ENCODE measurements around the gene SLC12A8. TPM values are rescaled to one million over a fixed set of nuclear protein-coding genes. Genes with fewer than 3 reads are reported as not detected.

SLC12A8 gene
- total RNA-seq, 2 experiments from 2014 or later, result 0.36 to 0.38 TPM

DNA sequence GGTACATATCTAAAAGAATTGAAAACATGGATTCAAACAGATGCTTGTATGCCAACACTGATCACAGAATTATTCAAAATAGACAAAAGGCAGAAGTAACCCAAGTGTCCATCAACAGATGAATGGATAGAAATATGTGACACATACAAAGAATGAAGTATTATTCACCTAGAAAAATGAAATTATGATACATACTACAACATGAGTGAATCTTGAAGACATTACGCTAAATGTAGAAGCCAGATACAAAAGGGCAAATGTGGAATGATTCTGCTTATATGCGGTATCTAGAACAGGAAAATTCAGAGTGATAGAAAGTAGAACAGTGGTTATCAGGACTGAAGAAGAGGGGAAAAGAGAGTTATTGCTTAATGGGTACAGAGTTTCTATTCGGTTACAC lies 26.2 kb upstream of the SLC12A8 start:
- Histone ChIP-seq H3K36me3 (ENCODE audit: insufficient read depth, low read length) (peaks cover 11% of the 10 kb centered on the region), H3K27ac (ENCODE audit: low read depth in 1 of 2, low read length in 2 of 2) (no peak overlapping the region), H3K9me3 (ENCODE audit: control insufficient read depth in 1 of 2, insufficient read depth in 1 of 2, low read length in 2 of 2) (peaks cover 0 to 3% of the 10 kb centered on the region in 2 experiments), H3K27me3 (ENCODE audit: control insufficient read depth in 1 of 2, insufficient read depth in 2 of 2, low read length in 2 of 2) (no peaks in the 10 kb centered on the region), H3K4me3 (ENCODE audit: low read length) (no peak overlapping the region), H3K4me1 (ENCODE audit: insufficient read depth, low read length) (no peaks in the 10 kb centered on the region)
- TF ChIP-seq, protein P1, sequence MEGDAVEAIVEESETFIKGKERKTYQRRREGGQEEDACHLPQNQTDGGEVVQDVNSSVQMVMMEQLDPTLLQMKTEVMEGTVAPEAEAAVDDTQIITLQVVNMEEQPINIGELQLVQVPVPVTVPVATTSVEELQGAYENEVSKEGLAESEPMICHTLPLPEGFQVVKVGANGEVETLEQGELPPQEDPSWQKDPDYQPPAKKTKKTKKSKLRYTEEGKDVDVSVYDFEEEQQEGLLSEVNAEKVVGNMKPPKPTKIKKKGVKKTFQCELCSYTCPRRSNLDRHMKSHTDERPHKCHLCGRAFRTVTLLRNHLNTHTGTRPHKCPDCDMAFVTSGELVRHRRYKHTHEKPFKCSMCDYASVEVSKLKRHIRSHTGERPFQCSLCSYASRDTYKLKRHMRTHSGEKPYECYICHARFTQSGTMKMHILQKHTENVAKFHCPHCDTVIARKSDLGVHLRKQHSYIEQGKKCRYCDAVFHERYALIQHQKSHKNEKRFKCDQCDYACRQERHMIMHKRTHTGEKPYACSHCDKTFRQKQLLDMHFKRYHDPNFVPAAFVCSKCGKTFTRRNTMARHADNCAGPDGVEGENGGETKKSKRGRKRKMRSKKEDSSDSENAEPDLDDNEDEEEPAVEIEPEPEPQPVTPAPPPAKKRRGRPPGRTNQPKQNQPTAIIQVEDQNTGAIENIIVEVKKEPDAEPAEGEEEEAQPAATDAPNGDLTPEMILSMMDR (IDR thresholded peaks at IDR 0.05), result no peak
- no peak for DNase-seq
- intact Hi-C loops (cut with DNase I, micrococcal nuclease), result no loop called here
- Mint-ChIP-seq H3K27me3 (no peaks in the 10 kb centered on the region), H3K4me1 (ENCODE audit: low read depth) (no peaks in the 10 kb centered on the region), H3K27ac (no peak overlapping the region), H3K9me3 (peaks cover 3% of the 10 kb centered on the region), H3K36me3 (ENCODE audit: low read depth) (peaks cover 78% of the 10 kb centered on the region), H3K4me3 (no peak overlapping the region)
- ChIA-PET POLR2A (no interaction called here), CTCF (no interaction called here)
- ATAC-seq (ENCODE audit: poor library complexity), result no peak

DNA sequence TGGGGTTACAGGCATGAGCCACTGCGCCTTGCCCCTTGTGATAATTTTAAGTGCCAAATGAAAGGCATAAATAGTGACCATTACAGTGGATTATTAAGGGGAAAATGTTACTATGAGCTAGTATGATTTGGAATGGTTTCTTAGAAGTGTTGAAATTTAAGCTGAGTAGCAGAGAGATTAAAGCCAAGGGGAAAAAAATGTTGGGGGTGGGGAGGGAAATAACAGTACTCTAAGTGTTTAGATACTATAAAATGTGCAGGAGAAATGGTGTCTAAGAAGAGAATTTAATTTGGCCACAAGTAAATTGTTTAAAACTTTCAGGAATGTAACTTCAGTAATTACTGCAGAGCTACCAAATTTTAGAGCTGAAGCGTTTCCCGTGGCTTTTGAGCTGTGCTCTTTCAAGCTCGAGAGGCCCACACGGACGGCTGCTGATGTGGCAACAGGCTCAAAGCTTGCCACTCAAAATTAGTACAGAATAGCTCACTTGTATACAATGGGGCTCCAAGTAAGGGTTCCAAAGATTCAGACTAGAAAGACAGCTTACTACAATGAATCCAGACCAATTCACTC lies 23.9 kb upstream of the SLC12A8 start:
- no peak for DNase-seq
- peaks cover 3% of the 10 kb centered on the region for H3K9me3 Mint-ChIP-seq
- Histone ChIP-seq H3K27me3 (ENCODE audit: control insufficient read depth in 1 of 2, insufficient read depth in 2 of 2, low read length in 2 of 2) (no peaks in the 10 kb centered on the region), H3K9me3 (ENCODE audit: control insufficient read depth in 1 of 2, insufficient read depth in 1 of 2, low read length in 2 of 2) (peaks cover 0 to 3% of the 10 kb centered on the region in 2 experiments), H3K4me1 (ENCODE audit: insufficient read depth, low read length) (no peaks in the 10 kb centered on the region), H3K27ac (ENCODE audit: low read depth in 1 of 2, low read length in 2 of 2) (no peak overlapping the region), H3K36me3 (ENCODE audit: insufficient read depth, low read length) (peaks cover 25% of the 10 kb centered on the region), H3K4me3 (ENCODE audit: low read length) (no peak overlapping the region)
- H3K36me3 Mint-ChIP-seq (ENCODE audit: low read depth), result peaks cover 82% of the 10 kb centered on the region
- H3K4me1 Mint-ChIP-seq (ENCODE audit: low read depth), result no peaks in the 10 kb centered on the region
- no peak for ATAC-seq (ENCODE audit: poor library complexity)
- H3K27me3 Mint-ChIP-seq, result no peaks in the 10 kb centered on the region
- ChIA-PET POLR2A (no interaction called here), CTCF (no interaction called here)
- TF ChIP-seq, protein P1 (IDR thresholded peaks at IDR 0.05), result no peak
- no peak overlapping the region for H3K4me3 Mint-ChIP-seq
- no peak overlapping the region for H3K27ac Mint-ChIP-seq
- intact Hi-C loops (cut with DNase I, micrococcal nuclease), result no loop called here

DNA sequence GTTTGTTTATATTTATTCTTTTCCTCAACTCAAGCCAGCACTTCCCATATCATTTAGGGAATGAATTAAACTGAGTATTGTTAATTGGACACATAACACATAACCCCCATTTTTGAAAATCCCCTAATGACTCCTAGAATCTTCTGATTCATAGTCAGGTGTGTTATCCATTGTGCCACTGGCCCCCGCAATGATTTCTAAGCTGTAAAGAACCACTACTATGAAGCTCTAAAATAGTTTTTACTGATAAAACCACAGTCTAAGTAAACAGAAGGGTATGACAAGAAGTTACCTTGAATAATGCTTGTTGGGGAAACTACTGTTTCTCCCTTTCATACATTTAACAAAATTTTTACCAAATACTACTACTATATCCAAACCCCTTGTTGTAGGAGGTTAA lies 22.3 kb upstream of the SLC12A8 start:
- intact Hi-C loops (cut with DNase I, micrococcal nuclease), result no loop called here

More for the DNA sequence above, 22.3 kb upstream of the SLC12A8 start:
- no peak for DNase-seq
- peaks cover 28% of the 10 kb centered on the region for H3K36me3 ChIP-seq (ENCODE audit: insufficient read depth, low read length)
- H3K4me1 ChIP-seq (ENCODE audit: insufficient read depth, low read length), result no peaks in the 10 kb centered on the region
- H3K9me3 ChIP-seq (ENCODE audit: control insufficient read depth in 1 of 2, insufficient read depth in 1 of 2, low read length in 2 of 2), result peaks cover 0 to 3% of the 10 kb centered on the region in 2 experiments
- H3K4me1 Mint-ChIP-seq (ENCODE audit: low read depth), result no peaks in the 10 kb centered on the region
- H3K27ac Mint-ChIP-seq, result no peak overlapping the region
- no peak overlapping the region for H3K27ac ChIP-seq (ENCODE audit: low read depth in 1 of 2, low read length in 2 of 2)
- H3K4me3 ChIP-seq (ENCODE audit: low read length), result no peak overlapping the region
- ChIA-PET POLR2A (no interaction called here), CTCF (no interaction called here)
- no peaks in the 10 kb centered on the region for H3K27me3 ChIP-seq (ENCODE audit: control insufficient read depth in 1 of 2, insufficient read depth in 2 of 2, low read length in 2 of 2)
- no peak for ATAC-seq (ENCODE audit: poor library complexity)
- TF ChIP-seq, protein P1 (IDR thresholded peaks at IDR 0.05), result no peak
- H3K9me3 Mint-ChIP-seq, result peaks cover 3% of the 10 kb centered on the region
- peaks cover 72% of the 10 kb centered on the region for H3K36me3 Mint-ChIP-seq (ENCODE audit: low read depth)
- no peaks in the 10 kb centered on the region for H3K27me3 Mint-ChIP-seq
- no peak overlapping the region for H3K4me3 Mint-ChIP-seq

Measured in CD4-positive, alpha-beta T cell (primary cell).